GM12872 (cell line): ENCODE data around the gene DGCR2.
A peak's percentile ranks its signal among the peaks of the same experiment; 100 is the strongest.

Source experiments
- CTCF ChIP-seq: IDR thresholded peaks from 3 replicates; pipeline ENCODE4 v1.5.1; 2011; ENCODE audit warnings: low read depth, mild to moderate bottlenecking, low read length, moderate library complexity; ENCODE audit not compliant: insufficient read depth

The DGCR2 gene

DNA sequence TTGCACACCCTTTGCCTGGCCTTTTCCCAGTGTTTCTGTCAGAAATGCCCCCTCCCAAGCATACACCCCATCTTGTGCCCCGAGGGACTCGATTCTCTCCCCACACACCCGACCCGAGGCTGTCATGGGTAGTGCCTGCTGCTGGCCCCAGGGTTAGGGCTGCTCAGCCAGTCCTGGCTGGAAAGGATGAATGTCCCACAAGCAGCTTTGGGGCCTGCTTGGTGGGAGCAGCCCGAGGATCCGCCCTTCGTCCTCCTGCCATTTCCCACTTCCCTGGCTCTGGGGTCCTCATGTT is 131.1 kb downstream of the DGCR2 start:
- TF ChIP-seq CTCF, result no peak

DNA sequence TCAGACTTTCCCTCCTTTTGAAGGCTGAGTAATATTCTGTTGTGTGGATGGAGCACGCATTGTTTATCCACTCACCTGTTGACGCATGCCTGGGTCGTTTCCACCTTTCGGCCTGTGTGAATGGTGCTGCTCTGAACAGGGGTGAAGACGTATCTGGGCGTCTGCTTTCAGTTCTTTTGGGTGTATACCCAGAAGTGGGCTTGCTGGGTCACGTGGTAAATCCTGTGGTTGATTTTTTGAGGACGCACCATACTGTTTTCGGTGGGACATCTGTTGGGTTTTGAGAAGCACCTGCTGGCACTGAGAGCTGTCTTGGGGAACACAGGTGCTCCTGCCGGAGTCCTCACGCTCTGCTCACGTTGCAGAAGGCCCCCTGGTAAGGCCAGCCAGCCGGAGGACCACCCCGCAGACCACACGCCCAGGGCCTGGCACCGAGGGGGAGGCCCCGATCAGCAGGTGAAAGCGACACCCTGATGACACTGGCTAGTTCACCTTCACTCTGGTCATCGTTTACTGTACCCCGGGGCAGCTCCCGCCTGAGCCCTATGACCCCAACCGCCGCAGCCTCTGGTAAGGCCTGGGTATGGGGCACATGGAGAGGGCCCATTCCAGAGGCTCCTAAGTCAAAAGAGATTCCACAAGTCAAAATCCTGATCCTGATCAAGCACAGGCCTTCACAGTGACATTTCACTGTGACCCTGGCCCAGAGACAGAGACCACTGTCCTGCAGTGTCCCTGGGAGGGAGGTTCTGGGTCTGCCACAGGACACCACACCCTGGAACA is 131.7 kb downstream of the DGCR2 start:
- TF ChIP-seq CTCF, result no peak

GRCh38 chr22:18988958-18989357 is 133.3 kb downstream of the DGCR2 start:
- no peak for TF ChIP-seq CTCF

DNA sequence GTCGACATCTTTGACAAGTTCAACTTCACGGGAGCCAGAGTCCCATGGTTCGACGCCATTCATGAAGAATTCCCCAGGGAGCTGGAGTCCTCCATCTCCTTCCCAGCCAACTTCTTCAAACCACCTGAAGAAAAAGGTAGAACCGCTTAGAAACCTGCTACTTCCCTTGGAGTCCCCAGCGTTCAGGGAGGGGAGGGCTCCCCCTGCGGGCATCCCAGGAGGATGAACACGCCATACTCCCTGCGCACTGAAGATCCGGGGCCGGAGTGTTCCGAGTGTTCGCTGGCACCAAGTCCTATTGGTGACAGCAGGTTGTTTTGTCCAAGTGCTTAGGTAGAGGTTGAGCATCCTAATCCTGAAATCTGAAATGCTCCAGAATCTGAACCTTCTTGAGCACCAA is 134.4 kb downstream of the DGCR2 start:
- TF ChIP-seq CTCF, result peak; percentile 25; the same call in 1 of the 3 replicates
